ENCODE data around the gene CSTB. TPM values are rescaled to one million over a fixed set of nuclear protein-coding genes. Genes with fewer than 3 reads are reported as not detected.

The CSTB gene
- total RNA-seq, 2 donors from 2014 or later, result 30.7 to 32.3 TPM

DNA sequence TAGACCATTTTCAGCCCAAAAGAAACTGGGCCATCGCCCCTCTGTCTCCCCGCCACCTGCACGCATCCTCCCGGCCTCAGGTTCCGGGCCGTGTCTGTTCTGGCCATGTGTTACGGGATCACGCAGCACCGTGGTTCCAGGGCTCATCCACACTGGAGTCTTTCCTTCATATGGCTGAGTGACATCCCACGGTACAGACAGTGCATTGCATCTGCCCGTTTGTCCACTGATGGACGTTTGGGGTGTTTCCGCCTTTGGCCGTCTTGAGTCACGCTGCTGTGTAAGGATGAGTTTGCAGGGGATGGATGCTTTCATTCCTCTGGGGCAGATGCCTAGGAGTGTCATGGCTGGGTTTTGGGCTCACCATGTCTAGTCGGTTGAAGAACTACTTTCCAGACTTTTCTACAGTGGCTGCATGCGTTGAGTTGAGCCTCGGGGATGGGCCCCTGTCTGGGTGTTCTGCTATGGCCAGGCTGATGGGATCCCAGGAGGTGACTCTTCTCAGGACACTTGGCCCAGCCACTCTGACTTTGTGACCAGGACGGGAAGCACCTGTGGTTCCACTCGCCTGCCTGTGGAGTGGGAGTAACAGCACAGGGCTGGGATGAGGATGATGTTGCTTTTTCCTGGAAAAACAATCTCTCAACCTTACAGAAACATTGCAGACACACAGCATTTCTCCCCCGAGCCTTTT, 30.1 kb upstream of the CSTB start:
- H3K9me3 Mint-ChIP-seq, result no peaks in the 10 kb centered on the region
- ATAC-seq (replicated peaks in 1 of 2), result no peak

DNA sequence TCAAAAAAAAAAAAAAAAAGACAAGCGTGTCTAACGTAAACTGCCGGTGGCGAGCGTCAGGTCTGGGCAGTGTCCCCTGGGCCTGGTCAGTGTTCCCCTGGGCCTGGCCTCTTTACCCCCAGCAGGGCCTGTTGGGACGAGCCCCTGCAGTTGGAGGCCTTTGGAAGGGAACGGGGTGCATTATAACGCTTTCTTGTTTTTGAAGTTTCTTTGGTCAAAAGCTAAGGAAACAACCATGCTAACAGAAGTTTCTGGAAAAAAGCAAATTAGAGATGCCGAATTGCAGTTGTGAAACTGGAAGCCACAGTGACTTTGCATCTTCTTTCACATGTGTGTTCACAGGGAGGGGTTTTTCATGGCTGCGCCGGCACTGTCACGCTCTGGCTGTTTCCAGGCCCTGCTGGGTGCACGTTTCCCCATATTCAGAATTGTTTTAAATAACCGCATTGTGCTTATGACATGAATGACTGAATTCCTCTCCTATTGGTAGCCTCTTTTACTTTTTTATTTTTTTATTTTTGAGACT, 29.2 kb upstream of the CSTB start:
- H3K9me3 Mint-ChIP-seq, result no peaks in the 10 kb centered on the region
- DNase-seq (no peak), ATAC-seq (replicated peaks in 1 of 2) (no peak)
- H3K36me3 Mint-ChIP-seq (ENCODE audit: insufficient read depth in 2 of 2), result peaks cover 0 to 16% of the 10 kb centered on the region in 2 donors
- no peak overlapping the region for H3K27ac Mint-ChIP-seq
- H3K4me3 Mint-ChIP-seq, result no peak overlapping the region
- peaks cover 9% of the 10 kb centered on the region for H3K4me1 Mint-ChIP-seq (ENCODE audit: low read depth)
- no peaks in the 10 kb centered on the region for H3K27me3 Mint-ChIP-seq (ENCODE audit: low read depth)

More for the DNA sequence above, 30.1 kb upstream of the CSTB start:
- Mint-ChIP-seq H3K36me3 (ENCODE audit: insufficient read depth in 2 of 2) (peaks cover 0 to 12% of the 10 kb centered on the region in 2 donors), H3K4me1 (ENCODE audit: low read depth) (peaks cover 17% of the 10 kb centered on the region), H3K27me3 (ENCODE audit: low read depth) (no peaks in the 10 kb centered on the region), H3K4me3 (no peak overlapping the region), H3K27ac (no peak overlapping the region)
- DNase-seq, result no peak

DNA sequence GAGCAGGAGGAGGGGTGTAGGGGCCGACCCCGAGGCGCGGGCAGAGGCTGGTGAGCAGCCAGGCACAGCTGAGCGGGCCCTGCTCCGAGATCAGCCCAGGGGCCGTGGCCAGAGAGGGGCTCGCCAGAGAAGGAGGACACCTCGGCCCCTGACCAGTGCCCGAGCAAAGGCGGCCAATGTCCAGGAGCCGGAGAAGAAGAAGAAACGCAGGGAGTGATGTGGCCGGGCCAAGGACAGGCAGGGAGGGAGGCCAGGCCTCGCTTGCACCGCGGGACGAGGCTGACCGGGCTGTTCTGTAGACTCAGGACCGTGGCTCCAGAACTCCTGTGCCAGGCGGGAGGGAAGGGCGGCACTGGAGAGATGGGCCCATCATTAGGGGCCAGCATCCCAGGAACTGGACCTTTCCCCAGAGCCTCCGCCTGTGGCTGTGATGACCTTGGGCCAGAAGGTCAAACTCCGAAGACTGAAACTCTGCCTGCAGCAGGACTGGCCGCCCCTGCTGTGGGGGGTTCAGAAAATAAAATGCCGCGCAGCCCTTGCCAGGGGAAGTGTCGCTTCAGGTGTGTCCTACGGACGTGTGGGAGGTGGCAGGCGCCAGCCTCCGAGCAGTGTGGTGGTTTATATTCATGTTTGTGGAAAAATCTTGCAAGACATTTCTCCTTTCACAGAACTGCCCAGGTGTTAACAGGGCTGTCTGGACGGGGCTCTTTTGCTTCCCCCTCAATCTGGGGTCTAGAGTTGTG, 27.6 kb upstream of the CSTB start:
- H3K36me3 Mint-ChIP-seq (ENCODE audit: insufficient read depth in 2 of 2), result peaks cover 0 to 24% of the 10 kb centered on the region in 2 donors
- ATAC-seq (replicated peaks in 1 of 2) (no peak), DNase-seq (no peak)
- H3K9me3 Mint-ChIP-seq, result no peaks in the 10 kb centered on the region
- H3K27ac Mint-ChIP-seq, result no peak overlapping the region
- peaks cover 9% of the 10 kb centered on the region for H3K4me1 Mint-ChIP-seq (ENCODE audit: low read depth)
- H3K27me3 Mint-ChIP-seq (ENCODE audit: low read depth), result no peaks in the 10 kb centered on the region
- no peak overlapping the region for H3K4me3 Mint-ChIP-seq

DNA sequence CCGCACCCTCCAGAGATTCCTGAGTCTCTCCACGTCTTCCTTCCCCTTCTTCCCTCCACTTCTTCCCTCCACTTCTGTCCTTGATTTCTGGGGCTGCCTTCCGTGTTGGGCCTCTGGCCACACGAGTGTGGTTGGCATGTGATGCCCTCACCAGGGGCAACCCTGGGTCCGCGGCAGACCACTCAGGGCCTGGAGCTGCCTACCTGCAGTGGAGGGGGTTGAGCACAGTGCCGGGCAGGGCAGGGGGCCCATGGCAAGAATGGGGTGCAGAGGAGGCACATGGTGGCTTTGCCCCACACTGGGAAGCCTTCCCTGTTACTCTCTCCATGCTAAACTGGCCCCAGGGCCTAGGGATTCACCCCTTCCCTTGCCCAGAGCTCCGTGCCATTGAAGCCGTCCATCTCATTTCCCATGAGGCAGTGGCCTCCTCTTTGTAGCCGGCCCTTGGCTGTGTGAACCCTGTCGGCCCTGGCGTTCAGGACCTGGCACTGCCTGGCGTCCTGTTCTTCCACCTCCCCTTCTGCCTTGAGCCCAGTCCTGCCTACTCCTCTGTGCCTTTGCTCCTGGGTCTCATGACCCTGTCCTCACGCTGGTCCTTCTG, 26.7 kb upstream of the CSTB start:
- Mint-ChIP-seq H3K9me3 (no peaks in the 10 kb centered on the region), H3K27me3 (ENCODE audit: low read depth) (no peaks in the 10 kb centered on the region), H3K4me1 (ENCODE audit: low read depth) (peaks cover 9% of the 10 kb centered on the region), H3K27ac (no peak overlapping the region), H3K4me3 (no peak overlapping the region), H3K36me3 (ENCODE audit: insufficient read depth in 2 of 2) (peaks cover 0 to 26% of the 10 kb centered on the region in 2 donors)
- no peak for DNase-seq
- no peak for ATAC-seq (replicated peaks in 1 of 2)

DNA sequence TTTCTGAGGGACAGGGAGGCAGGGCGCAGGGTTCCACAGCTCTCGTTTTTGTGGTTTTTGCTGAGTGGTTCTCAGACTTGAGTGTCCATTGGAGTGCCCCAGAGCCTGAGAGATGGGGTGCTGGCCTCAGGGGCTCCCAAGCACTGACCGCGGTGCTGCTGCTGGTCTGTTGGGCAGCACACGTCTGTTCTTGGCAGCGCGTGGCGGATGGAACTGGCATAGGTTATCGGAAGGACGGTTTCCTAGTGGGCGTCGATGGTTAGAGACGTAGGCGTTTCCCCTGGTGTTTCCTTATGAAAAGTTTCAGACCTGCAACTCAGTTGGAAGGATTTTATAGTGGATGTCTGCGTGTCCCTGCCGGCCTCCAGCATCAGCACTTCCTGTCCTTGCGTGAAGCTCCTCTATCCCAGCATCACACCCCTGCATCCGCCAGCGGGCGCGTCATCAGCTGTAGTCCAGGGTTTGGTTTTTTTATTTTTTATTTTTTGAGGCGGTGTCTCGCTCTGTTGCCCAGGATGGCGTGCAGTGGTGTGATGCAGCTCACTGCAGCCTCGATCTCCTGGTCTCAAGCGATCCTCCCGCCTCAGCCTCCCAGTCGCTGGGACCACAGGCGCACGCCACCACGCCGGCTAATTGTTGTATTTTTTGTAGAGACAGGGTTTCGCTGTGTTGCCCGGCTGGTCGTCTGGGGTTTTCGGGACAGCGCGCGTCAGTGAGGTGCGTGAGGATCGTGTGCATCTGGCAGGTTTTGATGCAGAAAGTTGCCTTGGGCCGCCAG, 25.1 kb upstream of the CSTB start:
- Mint-ChIP-seq H3K4me3 (no peak overlapping the region), H3K36me3 (ENCODE audit: insufficient read depth in 2 of 2) (peaks cover 3 to 28% of the 10 kb centered on the region in 2 donors), H3K4me1 (ENCODE audit: low read depth) (peaks cover 9% of the 10 kb centered on the region), H3K27ac (no peak overlapping the region), H3K27me3 (ENCODE audit: low read depth) (no peaks in the 10 kb centered on the region), H3K9me3 (no peaks in the 10 kb centered on the region)
- ATAC-seq (replicated peaks in 1 of 2), result no peak
- no peak for DNase-seq

DNA sequence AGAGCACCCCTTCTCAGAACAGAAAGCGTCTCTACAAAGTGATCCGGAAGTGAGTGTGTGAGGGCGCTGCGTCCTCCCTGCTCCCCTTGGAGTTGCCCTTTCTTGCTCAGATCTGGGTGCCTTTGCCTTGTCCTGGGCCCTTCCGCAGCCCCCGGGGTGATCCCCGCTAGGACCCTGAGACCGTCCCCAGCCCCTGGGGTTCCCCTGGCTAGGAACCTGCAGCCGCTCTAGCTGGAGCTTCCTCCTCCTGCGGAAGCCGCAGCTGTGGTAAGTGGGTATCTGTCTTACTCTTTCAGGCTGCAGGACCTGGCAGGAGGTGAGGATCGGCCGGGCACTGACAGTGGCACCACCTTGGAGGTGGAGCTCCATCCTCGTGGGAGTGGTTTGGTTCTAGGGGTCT, 24.5 kb upstream of the CSTB start:
- ATAC-seq (replicated peaks in 1 of 2) (no peak), DNase-seq (no peak)
- Mint-ChIP-seq H3K27ac (no peak overlapping the region), H3K36me3 (ENCODE audit: insufficient read depth in 2 of 2) (peaks cover 3 to 28% of the 10 kb centered on the region in 2 donors), H3K27me3 (ENCODE audit: low read depth) (no peaks in the 10 kb centered on the region), H3K4me3 (no peak overlapping the region), H3K4me1 (ENCODE audit: low read depth) (peaks cover 8% of the 10 kb centered on the region), H3K9me3 (no peaks in the 10 kb centered on the region)

DNA sequence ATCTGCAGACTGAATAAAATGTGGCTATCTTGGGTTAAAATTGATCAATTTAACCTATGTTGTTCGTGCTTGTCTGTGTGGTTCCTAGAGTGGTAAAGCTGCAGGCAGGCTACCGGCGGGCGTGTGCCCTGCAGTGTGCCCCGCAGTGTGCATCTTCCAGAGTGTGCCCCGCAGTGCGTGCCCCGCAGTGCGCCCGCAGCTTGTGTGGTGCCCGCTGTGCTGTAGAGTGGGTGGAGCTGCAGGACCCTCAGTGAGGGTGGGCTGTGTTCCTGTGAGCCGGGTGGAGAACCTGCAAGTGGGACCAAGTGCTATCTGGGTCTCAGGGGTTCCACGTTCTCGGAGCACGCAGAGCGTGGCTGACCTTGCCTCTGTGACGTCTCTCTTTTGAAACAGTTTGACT, 24.0 kb upstream of the CSTB start:
- H3K9me3 Mint-ChIP-seq, result no peaks in the 10 kb centered on the region
- H3K4me1 Mint-ChIP-seq (ENCODE audit: low read depth), result peaks cover 3% of the 10 kb centered on the region
- no peak overlapping the region for H3K27ac Mint-ChIP-seq
- H3K27me3 Mint-ChIP-seq (ENCODE audit: low read depth), result no peaks in the 10 kb centered on the region
- ATAC-seq (replicated peaks in 1 of 2) (no peak), DNase-seq (no peak)
- H3K36me3 Mint-ChIP-seq (ENCODE audit: insufficient read depth in 2 of 2), result peaks cover 3 to 30% of the 10 kb centered on the region in 2 donors
- H3K4me3 Mint-ChIP-seq, result no peak overlapping the region

DNA sequence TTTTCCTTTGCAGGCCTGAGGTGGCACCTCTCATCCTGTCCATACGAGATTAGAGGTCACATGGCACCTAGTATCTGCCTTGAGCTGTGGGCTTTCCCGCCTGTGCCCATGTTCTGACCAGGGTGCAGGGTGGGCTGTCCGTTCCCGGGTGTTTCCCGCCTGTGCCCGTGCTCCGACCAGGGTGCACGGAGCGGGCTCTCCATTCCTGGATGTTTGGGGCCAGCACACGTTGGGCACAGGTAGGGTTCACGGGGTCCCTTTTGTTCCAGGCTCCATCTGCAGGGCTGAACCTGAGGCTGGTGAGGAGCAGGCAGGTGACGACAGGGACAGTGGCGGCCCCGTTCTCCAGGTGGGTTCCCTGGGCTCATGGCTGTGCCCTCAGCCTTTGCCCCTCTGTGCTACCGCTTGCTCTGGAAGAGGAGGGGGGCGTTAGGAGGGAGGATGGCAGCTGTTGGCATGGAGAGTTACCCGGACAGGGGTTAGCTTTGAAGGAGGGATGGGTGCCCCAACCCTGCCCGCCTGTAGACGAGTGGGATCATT, 23.3 kb upstream of the CSTB start:
- no peaks in the 10 kb centered on the region for H3K4me1 Mint-ChIP-seq (ENCODE audit: low read depth)
- H3K36me3 Mint-ChIP-seq (ENCODE audit: insufficient read depth in 2 of 2), result peaks cover 3 to 34% of the 10 kb centered on the region in 2 donors
- no peaks in the 10 kb centered on the region for H3K9me3 Mint-ChIP-seq
- no peak overlapping the region for H3K4me3 Mint-ChIP-seq
- H3K27me3 Mint-ChIP-seq (ENCODE audit: low read depth), result no peaks in the 10 kb centered on the region
- ATAC-seq (replicated peaks in 1 of 2) (no peak), DNase-seq (no peak)
- no peak overlapping the region for H3K27ac Mint-ChIP-seq

DNA sequence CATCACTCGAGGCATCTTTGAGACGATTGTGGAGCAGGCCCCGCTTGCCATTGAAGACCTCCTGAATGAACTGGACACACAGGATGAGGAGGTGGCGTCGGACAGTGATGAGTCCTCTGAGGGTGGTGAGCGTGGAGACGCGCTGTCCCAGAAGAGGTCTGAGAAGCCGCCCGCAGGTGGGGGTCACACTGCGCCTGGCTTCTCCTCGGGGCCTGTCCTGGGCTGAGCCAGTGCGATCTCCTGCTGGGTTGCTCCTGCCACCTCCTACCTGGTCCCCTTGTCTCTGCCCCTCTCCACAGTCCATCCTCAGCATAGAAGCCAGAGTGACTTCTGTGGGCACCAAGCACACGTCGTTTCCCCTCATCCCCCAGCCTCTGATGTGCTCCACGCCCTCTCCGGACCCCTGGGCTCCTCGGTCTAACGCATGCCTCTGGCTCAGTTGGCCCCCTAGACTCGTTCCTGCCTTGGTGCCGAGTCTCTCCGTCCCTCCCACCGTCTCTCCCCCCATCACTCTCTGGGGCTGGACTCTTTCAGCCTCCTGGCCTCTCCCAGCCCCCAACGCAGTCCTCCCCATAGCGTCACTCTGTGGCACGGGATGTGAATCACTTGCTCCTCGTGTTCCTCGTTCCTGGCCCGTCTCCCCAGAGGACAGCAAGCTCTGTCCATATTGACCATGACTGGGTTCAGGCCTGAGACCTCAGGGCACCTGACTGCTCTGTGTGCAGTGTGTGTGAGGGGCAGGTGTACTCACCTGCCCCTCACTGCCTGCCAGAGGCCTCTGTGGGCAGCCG, 22.0 kb upstream of the CSTB start:
- H3K27ac Mint-ChIP-seq, result no peak overlapping the region
- DNase-seq, result no peak
- H3K9me3 Mint-ChIP-seq, result no peaks in the 10 kb centered on the region
- H3K27me3 Mint-ChIP-seq (ENCODE audit: low read depth), result no peaks in the 10 kb centered on the region
- no peak overlapping the region for H3K4me3 Mint-ChIP-seq
- ATAC-seq (replicated peaks in 1 of 2), result no peak
- H3K4me1 Mint-ChIP-seq (ENCODE audit: low read depth), result no peaks in the 10 kb centered on the region
- peaks cover 3 to 32% of the 10 kb centered on the region in 2 donors for H3K36me3 Mint-ChIP-seq (ENCODE audit: insufficient read depth in 2 of 2)

DNA sequence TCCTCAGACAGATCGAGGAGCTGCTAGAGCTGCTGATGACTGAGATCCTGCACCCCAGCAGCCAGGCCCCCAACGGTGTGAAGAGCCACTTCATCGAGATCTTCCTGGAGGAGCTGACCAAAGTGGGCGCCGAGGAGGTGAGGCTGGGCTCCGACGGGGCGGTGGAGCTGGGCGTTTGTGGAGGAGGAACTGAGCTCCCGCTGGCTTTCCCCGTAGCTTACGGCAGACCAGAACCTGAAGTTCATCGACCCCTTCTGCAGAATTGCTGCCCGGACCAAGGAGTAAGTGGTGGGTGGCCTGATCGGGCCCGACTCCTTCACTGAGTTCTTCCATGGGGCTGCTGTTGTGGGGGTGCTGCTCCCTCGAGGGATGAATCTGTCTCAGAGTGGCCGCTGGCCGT, 21.3 kb upstream of the CSTB start:
- Mint-ChIP-seq H3K4me3 (no peak overlapping the region), H3K27me3 (ENCODE audit: low read depth) (no peaks in the 10 kb centered on the region), H3K9me3 (no peaks in the 10 kb centered on the region), H3K36me3 (ENCODE audit: insufficient read depth in 2 of 2) (peaks cover 4 to 36% of the 10 kb centered on the region in 2 donors), H3K4me1 (ENCODE audit: low read depth) (peaks cover 3% of the 10 kb centered on the region), H3K27ac (no peak overlapping the region)
- ATAC-seq (replicated peaks in 1 of 2), result no peak
- no peak for DNase-seq

DNA sequence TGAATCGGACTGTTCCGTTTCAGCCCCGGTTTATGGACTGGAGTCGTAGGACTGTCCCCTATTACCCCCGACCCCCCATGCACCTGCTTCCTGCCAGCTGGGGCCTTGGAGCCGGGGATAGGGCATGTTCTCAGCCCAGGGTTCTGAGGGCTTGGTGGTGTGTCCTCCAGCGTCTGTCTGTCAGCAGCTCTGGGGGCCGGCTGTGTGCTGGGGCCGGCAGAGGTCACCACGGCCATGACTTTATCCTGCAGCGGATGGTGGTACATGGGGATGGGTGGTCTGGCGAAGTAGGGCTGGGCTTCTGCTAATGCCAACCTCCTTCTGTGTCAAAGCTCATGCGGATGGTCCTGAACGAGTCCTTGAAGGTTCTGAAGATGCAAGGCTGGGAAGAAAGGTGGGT, 18.7 kb upstream of the CSTB start:
- ATAC-seq (replicated peaks in 1 of 2) (no peak), DNase-seq (no peak)
- no peak overlapping the region for H3K4me3 Mint-ChIP-seq
- H3K27ac Mint-ChIP-seq, result no peak overlapping the region
- no peaks in the 10 kb centered on the region for H3K27me3 Mint-ChIP-seq (ENCODE audit: low read depth)
- H3K9me3 Mint-ChIP-seq, result no peaks in the 10 kb centered on the region
- peaks cover 26% of the 10 kb centered on the region for H3K4me1 Mint-ChIP-seq (ENCODE audit: low read depth)
- peaks cover 7 to 31% of the 10 kb centered on the region in 2 donors for H3K36me3 Mint-ChIP-seq (ENCODE audit: insufficient read depth in 2 of 2)

DNA sequence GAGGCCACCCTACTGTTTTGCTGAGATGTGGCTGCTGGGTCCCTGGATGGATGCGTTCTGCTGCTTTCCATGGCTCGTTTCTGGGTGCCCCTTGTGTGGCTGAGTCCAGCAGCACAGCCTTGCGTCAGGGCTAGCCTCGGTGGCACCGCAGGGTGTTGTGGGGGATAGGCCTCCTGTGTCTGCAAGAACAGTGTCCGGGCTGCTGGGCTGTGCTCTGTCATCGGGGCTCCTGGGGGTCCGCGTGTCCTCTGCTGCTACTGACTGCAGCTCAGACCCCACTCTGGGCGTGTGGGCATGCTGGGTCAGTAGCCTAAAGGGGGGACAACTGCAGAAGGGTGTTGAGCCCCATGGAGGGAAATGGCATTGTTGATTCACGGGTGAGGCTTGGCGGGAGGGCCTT, 18.2 kb upstream of the CSTB start:
- H3K9me3 Mint-ChIP-seq, result no peaks in the 10 kb centered on the region
- no peak for ATAC-seq (replicated peaks in 1 of 2)
- no peak overlapping the region for H3K27ac Mint-ChIP-seq
- H3K27me3 Mint-ChIP-seq (ENCODE audit: low read depth), result no peaks in the 10 kb centered on the region
- H3K4me1 Mint-ChIP-seq (ENCODE audit: low read depth), result peaks cover 27% of the 10 kb centered on the region
- peaks cover 7 to 31% of the 10 kb centered on the region in 2 donors for H3K36me3 Mint-ChIP-seq (ENCODE audit: insufficient read depth in 2 of 2)
- no peak for DNase-seq
- no peak overlapping the region for H3K4me3 Mint-ChIP-seq
